Measurements from ENCODE around the gene CSHL1.

Gene CSHL1

DNA sequence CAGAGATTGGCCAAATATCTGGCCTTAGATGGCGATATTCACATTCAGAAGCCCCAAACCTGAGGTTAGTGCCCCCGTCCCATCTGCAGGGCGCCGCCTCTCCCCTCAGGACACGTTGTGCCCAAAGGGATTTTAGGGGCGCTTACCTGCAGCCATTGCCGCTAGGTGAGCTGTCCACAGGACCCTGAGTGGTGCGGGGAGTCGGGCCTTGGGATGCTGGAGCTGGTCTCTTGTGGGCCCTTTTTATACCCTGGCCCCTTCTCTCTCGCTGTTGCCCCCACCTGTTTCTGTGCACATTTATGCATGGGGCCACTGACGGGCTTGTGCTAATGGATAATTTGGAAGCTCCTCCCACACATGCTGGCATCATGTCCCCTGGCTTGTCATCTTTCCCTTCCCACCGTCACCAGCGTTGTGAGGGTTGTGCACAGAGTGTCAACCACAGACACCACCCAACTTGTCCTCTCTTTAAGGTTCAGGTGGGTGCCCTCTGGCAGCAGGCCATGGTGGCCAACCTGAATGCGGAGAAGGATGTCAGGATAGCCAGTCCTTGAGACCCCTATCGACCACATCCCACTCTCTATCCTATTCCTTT is at the start of gene CSHL1:
TSS of gene CSHL1 (minus strand) at position 218 of the 595 bp plus-strand sequence. CDS start at position 156, 62 bp downstream.
- no peak for DNase-seq (ENCODE audit: low spot score)

DNA sequence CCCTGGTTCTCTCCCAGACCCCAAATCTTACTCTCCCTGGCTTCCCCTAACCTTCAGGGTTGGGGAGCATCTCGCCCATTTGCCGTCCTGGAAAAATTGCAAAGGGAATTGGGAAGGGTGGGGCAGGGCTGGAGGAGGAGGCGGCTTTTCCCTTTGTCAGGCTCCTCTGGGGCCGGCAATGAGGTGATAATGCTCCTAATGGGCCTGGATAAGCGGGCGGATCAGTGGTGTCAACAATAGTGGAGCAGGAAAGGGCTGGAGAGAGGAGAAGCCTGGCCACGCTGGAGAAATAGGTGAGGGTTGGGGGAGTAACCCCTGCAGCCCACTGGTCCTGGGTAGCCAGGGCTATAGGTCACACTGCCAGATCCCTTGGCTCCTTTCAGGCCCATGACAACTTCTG is 49.4 kb upstream of the CSHL1 start:
- no peak for DNase-seq (ENCODE audit: low spot score)

DNA sequence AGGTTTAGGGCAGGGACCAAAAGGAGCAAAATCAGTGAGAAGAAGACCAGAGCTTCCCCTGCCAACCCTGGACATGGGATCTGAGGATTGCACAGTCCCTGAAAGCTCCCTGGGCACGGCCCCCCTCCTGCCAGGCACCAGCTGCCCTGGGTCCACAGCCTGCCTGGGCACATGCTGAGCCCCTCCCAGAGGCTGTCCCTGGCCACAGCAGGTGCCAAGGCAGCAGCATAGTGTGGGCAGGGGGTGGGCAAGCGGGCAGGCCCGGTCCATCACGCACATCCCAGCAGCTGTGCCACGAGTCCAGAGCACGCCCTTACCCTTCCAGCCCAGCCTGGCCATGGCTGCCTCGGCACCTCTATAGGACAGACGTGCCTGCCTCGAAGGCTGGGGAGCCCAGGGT is 48.9 kb upstream of the CSHL1 start:
- DNase-seq (ENCODE audit: low spot score): no peak

DNA sequence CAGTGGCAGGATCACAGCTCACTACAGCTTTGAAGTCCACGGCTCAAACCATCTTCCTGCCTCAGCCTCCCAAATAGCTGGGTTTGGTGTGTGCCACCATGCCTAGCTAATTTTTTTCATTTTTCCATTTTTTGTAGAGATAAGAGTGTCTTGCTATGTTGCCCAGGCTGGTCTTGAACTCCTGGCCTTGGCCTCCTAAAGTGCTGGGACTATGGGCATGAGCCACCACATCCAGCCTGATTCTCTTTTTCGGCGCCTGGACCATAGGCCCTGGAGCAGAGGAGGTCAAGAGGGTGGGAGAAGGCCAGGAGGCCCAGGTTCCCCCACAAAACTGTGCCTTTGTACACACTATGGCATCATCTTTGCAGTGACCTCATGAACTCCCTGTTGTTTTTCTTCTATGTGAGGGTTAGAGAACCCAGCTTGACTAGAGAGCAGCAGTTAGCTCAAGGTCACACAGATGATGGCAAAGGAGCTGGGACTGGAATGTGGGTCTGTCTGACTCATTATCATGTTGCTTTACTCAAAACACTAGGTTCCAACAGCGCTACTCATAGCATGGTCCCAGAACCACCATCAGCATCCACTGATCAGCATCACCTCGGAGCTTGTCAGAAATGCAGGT is 45.4 kb upstream of the CSHL1 start:
- DNase-seq (ENCODE audit: low spot score): no peak

DNA sequence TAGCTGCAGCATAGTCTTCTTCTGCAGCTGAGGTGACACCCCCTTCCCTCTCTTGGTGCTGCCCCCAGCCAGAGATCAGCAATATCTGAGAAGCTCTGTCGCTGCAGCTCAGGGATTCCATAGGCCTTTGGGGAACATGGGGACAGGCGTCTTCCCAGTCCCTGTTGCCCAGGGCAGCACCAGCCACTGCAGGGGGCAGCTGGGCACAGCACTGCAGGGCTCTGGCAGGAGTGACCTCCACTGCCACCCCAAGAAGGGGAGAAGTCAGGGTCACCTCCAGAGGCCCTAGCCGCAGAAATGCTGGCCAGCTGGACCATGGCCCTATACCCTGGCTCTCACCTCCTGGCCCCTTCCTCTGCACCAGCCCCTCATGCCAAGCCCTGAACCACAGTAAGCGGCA is 44.7 kb upstream of the CSHL1 start:
- no peak for DNase-seq (ENCODE audit: low spot score)

DNA sequence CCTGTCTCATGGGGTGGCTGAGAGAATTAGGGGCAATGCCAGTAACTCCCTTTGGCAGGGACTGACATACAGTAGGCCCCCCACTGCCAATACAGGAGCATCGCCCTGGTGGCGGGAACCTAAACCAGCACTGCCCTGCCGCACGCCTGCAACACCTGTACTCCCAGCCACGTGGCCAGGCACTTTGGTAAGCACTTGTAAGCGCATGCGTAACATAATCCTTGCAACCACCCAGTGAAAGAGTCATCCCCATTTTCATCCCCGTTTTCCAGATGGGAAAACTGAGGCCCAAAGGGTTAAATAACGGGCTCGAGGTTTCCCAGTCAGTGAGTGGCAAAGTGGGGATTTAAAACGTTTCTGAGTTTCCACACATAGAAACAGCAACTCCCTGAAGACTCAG is 44.2 kb upstream of the CSHL1 start:
- no peak for DNase-seq (ENCODE audit: low spot score)

DNA sequence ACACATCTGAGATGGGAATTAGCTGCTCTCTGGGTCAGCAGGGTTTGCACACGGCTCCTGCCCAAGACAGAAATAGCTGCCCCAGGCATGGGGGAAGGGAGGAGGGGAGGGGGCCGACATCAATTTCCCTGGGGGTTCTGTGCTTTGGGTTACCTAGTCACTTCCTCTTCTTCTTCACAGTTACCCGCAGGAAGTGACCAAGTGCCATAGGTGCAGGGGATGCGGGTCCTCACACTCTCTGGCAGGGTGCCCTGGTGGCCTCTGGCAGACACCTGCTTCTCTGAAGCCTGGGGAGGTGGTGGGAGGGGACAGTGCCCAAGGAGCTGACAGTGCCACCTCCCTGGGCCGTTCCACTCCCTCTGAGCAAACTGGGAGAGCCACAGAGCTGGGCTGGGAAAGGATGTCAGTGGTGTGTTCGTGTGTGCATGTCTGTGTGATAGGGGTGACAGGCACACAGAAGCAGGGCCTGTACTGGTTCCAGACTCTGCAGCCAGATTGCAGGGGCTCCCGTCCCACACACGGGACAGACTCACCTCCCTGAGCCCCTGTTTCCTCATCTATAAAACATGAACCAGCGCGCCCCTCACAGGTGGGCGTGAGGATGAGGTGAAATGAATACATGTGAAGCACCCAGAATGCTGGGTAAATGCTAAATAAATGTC is 43.5 kb upstream of the CSHL1 start:
- no peak for DNase-seq (ENCODE audit: low spot score)

DNA sequence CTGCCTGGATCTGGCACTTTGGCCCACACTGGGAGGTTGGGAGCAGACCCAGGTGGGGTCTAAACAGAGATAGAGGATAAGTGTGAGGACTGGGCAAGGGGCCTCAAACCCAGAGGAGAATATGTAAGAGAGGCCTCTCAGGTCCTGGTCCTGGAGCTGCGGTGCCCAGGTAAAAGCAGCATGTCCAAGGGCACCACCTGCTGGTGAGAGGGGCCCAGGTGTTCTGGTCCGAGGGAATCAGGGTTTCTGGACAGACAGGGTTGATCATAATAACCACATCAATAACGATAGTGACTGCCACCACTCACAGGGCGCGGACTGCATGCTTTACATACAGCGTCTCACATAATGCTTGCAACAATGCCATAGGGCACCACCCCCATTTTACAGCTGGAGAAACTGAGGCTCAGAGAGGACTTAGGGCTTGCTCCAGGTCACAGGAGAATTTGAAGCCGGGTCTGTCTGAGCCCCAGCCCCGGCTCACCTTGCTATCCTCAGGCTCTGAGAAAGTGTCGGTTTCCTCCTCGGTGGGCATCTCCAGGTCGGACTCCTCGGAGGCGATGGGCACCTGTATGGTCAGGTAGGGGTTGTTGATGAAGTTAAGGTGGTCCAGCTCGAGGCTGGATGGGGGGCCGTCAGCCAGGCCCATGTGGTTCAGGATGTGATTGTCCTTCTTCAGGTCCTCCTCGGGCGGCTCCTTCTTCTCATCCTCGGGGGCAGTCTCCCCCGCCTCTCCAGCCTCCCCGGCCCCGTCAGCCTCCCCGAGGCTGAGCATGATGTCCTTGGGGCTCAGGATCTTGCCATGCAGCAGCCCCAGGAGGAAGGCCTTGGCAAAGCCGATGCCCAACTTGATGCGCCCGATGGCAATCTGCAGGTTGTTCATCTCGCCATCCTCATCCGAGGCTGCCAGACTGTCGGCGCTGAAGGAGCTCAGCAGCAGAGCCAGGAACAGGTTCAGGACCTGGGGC is 40.2 kb upstream of the CSHL1 start:
- no peak for DNase-seq (ENCODE audit: low spot score)

DNA sequence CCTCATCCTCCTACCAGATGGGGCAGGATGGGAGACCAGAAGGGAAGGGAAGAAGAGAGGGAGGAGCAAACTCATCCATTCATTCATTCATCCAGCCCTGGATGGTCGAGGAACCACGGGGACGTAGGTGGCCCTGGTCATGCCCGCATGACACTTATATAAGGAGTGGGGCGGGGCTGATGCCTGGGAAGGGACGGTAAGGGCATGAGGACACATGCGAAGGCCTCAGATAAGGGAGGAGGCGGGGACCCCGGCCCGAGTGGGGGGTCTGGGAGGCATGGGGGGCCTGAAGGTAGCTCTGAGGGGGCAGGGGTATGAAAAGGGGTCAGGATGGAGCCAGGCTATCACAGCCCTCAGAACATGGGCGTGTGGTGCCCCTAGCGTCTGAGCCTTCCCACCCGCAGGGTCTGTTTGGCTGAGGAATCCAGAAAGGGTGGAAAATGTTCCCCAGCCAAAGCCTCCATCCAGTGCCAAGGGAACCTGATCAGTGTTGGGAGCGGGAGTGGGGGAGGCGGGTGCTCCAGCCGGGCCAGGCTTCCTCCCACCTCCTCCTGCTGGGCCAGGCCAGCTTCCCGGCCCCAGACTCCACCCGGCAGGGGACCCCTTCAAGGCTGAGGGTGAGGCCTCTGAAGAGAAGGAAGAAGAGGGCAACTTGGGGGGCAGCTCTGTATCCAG is 38.7 kb upstream of the CSHL1 start:
- DNase-seq (ENCODE audit: low spot score): no peak

DNA sequence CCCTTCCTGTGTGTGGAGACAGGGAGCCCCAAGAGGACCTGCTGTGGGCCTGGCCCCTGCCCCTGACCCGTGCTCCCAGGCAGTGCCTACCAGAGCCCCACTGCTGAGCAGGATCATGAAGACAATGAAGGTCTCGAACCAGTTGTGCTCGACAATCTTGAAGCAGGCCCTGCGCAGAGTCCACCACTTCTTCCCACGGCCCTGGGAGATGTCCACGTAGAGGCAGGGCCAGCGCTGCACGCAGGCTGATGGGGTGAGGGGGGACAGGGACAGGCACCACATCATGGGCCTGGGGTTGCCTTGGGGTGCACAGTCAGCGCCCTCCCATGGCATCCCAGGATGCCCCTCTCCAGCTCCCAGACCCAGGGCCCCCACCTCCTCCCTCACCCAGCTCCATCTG is 37.5 kb upstream of the CSHL1 start:
- DNase-seq (ENCODE audit: low spot score): no peak

DNA sequence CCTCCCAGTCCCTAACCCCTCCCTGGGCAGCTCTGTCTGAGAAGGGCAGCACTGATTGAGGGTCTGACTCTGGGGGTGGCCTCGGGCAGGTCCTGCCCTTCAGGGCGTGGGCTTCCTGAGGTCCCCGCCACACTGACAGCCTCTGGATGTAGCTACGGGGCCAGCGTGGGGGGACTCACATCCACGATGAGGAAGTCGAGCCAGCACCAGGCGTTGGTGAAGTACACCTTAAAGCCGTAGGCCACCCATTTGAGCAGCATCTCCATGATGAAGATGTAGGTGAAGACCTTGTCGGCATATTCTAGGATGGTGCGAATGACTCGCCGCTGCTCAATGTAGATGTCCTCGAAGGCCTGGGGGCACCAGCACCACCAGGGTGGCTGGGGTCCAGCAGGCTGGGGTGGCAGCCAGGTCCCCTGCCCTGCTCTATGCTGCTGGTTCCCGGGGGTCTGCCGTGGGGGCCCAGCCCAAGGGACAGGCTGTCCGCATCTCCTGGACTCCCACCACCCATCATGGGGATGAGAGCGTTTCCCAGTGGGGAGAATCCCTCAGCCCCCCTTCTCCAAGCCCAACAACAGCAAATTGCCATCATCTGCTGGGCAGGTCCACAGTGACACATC is 36.8 kb upstream of the CSHL1 start:
- DNase-seq (ENCODE audit: low spot score): no peak

DNA sequence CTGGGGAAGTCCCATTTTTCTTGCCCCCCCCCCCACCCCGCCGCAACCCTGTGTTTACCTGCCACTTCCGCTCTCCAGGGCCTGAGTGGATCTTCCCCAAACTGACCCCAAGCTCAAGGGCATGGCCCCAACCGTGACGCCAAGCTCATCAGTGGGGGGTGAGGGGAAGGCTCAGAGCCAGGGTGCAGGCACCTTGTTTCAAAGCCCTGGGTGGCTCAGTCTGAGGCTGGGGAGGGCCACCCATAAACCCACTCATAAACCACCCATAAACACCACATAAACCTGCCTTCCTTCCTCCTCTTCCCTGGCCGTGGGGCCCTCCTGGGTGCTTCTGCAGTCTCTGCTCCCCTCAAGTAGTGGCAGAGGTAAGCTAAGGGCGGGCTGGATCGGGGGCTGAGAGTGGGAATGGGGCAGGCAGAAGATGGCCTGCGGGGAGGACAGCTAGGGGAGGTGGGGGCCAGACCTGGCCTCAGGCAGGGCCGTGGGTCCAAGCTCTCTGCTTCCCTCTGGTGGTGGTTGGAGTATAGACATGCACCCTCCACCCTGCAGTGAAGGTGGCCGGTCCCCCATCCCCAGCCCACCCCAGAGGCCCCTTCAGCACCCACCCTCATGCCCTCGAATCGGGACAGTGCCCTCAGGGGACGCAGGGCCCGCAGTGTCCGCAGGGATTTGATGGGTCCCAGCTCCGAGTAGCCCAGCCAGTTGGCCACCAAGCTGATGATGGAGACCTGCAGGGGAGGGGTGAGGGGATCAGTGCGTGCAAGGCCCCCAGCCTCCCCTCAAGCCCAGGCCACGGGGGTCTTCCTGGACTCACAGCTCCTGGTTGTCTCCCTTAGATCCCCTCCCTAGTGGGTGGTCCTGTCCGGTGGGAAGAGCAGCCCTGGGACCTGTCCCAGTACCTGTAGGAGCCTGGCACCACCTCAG is 35.6 kb upstream of the CSHL1 start:
- peak; percentile 95 for DNase-seq (ENCODE audit: low spot score)

DNA sequence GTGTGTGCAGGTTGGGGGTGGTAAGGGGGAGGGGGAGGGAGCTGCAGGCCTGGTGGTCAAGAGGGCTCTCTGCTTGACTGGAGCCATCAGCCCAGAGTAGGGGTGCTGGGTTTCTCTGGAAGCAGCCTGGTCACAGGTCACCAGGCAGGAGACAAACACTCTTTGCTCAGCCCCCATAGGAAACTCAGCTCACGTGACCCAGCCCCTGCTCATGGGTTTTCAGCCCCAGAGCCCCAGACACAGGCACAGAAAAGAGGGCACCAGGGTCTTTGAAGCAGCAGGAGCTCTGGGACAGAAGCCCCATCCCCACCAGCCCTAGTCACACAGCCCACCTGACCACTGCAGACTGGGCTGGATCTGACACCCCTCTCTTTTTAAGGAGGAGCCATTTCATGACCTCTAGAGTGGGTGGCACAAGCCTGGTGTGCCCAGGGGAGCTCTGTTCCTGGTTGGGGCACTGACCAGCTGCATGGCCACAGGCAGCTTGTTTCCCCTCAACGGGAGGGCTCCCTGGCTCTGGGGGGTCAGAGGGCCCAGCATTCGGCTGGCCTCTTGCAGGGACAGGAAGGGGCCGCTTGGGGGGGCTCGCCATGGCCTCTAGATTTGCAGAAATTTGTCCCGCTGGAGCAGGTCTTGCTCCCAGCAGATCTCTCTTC is 34.9 kb upstream of the CSHL1 start:
- no peak for DNase-seq (ENCODE audit: low spot score)

DNA sequence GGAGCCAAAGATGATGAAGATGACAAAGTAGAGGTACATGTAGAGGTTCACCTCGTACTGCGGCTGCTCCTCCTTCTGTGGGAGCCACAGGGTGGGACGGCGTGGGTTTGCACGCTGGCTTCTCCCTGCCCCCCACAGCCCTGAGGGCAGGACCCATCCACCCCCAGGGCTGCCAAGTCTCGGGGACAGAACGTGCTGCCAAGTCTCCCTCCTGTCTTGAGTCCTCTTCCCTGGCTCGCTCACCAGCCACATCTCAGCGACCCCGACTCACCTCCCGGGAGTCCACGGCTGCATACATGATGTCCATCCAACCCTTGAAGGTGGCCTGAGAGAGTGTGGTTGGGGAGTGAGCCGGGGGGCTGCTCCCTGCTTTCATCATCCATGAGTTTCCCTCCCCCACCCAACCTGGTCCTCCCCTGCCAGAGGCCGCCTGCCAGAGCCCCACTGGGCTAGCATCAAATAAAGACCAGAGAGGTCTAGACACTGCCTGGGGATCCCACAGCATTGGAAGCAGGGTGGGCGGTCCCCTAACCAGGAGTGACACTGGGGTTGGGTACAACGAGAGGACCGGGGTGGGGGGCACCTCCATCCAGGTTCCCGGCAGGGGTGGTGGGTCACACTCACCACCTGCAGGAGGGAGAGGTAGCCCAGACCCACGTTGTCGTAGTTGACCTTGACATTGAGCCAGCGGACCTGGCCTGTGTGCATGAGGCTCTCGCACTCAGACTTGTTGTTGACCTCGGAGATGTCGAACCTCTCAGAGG is 33.9 kb upstream of the CSHL1 start:
- DNase-seq (ENCODE audit: low spot score): no peak

DNA sequence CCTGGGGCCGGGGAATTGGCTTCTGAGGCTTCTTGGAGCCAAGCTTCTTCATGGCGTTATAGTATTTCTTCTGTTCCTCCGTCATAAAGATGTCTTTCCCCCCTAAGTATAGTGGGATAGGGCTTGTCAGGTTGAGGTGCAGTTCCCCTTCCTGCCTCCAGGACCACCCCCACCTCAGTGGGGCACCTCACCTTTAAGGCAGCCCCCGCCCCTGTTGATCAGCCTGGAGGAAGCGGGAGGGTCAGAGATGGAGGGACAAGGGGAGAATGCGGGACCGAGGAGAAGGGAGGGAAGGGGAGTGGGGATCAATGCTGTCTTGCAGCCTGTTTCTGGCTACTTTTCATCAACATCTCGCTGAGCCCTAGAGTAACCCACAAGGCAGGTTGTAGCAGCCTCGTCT is 32.7 kb upstream of the CSHL1 start:
- DNase-seq (ENCODE audit: low spot score): no peak

DNA sequence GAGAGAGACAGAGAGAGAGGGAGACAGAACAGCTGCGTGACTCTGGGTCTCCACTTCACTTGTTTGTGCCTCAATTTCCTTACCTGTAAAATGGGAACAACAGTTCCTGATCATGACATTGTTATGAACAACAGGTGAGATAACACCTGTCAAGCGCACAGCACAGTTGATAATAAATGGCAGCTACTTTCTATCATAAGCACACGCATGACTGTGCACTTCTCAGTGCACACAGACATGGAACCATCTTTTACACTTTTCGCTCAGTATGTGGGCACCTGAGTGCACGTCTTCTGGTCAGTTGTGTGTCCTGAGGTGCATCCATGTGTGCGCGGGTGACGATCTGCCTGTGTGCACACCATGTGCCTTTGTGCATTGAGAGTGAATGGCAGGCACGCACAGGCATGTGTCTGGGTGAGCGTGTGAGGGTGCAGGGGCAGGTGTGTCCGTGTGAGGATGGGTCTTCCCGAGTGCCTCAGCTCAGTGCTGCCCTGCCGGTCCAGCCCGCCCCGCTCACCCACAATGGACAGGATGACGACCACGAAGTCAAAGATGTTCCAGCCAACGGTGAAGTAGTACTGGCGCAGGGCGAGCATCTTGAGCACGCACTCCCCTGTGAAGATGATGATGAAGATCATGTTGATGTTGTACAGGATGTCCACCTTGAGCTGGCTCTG is 31.4 kb upstream of the CSHL1 start:
- no peak for DNase-seq (ENCODE audit: low spot score)

DNA sequence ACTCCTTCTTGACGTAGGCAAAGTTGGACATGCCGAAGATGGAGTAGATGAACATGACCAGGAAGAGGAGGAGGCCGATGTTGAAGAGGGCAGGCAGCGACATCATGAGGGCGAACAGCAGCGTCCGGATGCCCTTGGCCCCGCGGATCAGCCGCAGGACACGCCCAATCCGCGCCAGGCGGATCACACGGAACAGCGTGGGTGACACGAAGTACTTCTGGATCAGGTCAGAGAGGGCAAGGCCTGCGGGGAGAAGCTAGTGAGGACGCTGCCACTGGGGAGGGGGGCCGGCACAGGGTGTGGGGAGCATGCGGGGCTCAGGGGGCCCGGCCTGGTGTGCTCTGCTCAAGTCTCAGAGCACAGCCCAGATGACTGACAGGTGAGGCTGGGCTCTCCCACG is 30.7 kb upstream of the CSHL1 start:
- DNase-seq (ENCODE audit: low spot score): no peak

DNA sequence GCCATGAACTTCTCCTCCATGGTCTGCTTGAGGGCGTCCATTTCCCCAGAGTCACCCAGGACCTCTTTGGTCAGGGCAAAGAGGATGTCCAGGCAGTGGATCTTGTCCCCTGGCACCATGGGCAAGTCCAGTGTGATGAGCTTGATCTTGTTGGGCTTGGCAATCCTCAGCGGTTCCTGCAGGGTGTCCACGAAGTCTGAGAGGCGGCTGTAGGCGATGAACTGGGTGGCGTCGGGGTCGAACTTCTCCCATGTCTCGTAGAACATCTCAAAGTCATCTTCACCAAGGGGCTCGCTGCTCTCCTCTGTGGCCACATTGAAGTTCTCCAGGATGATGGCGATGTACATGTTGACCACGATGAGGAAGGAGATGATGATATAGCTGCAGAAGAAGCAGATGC is 30.1 kb upstream of the CSHL1 start:
- DNase-seq (ENCODE audit: low spot score): no peak

DNA sequence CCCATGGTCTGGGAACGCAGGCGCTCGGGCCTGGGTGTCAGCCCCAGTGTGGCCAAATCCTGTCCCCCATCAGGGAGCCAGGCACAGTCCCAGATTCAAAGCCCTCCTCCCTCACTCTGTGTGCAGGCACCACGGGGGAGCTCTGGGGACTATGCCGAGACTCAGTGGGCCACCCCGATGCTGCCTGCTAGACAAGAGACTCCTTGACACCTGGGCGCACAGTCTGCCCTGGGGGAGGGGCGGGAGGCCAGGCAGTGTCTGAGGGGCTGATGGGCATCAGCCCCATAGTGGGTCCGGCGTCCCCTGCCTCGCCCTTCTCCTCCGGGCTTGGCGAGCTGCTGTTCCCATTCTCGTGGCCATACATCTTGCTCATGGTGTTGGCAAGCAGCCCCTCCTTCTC is 29.5 kb upstream of the CSHL1 start:
- no peak for DNase-seq (ENCODE audit: low spot score)

Measured in D341Med (cell line).